GM21619 (cell line): ENCODE data around the gene ROBO1.

ENCODE experiments used
- ATAC-seq: cut with Tn5 transposase; IDR thresholded peaks from one replicate; pipeline ENCODE4 v1.9.1; 2021; ENCODE audit not compliant: unreplicated experiment

The ROBO1 gene

DNA sequence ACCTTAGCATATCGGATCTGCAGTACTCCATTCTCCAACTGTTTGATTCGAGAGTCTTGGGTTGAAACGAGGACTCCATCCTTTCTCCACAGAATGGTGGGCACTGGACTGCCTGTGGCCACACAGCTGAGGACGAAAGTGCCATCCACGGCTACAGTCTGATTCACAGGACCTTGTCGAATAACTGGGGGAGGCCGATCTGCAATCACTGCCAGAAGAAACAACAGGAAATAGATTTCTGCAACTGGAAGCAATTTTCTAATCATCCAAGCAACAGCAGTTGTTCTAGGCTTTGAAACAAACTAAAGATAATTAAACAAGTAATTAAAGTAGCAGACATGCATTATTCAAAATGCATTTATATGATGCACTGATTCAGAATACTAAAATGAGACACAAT, 1097.7 kb downstream of the ROBO1 start:
- ATAC-seq, result no peak

DNA sequence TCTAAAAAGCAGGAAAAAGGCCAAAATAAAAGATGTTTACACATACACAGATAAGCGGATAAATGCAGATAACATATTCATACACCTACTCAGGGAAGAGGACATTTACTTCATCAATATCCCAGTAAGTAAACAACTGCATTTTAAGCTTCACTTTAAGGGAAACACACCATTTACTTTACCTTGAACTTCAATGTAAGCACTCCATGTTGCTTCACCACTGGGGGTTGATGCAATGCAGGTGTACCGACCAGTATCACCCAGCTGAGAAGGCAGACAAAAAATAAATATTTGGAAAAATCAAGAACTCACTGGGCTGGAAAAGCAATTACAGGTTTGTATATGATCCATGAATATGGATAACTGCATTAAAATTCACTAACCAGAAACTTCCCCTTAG, 1099.5 kb downstream of the ROBO1 start:
- ATAC-seq, result no peak

DNA sequence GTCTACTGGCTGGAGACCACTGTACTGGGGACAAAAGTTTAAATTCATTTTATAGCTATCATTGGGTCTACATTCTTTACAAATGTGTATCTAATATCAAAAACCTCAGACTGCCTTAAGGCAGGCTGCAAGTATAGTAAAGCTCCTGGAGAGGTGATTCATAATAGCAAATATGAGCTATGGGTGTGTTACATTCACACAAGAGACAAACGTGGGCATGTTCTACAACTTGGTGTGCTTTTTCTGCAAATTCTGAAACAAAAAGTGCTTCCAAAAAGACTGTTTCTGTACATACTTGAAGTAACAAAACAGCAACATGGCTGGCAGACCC, 1101.4 kb downstream of the ROBO1 start:
- ATAC-seq, result no peak

DNA sequence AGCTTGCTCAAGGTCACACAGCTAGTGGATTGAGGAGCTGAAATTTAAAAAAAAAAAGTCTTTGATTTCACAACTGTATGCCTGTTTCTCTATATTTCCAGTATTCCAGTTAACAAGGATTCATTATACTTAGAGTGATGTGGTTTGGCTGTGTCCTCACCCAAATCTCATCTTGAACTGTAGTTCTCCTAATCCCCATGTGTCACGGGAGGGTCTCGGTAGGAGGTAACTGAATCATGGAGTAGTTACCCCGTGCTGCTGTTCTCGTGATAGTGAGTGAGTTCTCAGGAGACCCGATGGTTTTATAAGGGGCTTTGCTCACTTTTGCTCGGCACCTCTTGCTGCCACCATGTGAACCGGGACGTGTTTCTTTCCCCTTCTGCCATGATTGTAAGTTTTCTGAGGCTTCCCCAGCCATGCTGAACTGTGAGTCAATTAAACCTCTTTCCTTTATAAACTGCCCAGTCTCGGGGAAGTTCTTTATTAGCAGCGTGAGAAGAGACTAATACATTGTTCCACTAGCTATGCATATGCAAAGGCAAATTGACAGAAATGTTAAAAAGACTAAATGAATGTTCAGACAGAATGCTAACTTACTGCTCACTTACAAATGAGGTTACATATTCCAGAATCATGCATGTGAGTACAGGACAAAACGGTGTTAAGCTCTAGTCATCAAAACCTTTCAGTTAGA, 1101.9 kb downstream of the ROBO1 start:
- ATAC-seq, result no peak

DNA sequence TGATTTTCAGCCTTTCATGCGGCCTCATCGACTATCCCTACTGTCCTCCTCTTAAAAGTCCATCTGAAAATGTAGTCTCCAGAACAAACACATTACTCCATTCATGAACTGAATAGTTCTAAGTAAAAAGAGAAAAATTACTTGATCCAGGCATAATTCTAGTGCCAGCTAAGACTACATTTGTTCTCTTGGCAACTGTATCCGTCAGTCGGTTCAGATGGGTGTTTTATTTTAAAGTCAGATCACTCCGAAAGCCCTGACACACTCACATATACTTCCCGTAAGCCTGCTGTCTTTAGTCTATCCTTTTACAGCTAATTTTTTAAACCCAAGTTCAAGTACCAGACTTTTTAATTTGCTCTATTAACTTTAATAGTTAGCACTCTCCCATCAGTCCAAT, 1102.7 kb downstream of the ROBO1 start:
- ATAC-seq, result no peak

DNA sequence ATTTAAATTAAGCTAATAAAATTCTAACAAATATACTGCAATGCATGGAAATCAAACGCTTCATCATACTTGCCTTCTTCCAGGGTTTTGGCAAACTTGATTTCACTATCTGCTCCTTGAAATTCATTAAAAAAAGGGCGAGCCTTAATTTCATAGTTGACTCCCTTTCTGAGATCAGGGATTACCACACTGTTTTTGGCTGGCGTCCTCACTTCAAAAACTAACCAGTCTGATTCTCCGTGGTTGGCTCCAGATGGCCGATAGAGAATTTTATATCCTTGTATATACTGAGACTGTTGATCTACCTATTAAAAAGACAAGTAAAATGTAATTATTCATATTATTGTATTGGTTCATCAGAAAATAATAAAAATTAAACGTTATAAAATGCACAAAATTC, 1106.8 kb downstream of the ROBO1 start:
- no peak for ATAC-seq

DNA sequence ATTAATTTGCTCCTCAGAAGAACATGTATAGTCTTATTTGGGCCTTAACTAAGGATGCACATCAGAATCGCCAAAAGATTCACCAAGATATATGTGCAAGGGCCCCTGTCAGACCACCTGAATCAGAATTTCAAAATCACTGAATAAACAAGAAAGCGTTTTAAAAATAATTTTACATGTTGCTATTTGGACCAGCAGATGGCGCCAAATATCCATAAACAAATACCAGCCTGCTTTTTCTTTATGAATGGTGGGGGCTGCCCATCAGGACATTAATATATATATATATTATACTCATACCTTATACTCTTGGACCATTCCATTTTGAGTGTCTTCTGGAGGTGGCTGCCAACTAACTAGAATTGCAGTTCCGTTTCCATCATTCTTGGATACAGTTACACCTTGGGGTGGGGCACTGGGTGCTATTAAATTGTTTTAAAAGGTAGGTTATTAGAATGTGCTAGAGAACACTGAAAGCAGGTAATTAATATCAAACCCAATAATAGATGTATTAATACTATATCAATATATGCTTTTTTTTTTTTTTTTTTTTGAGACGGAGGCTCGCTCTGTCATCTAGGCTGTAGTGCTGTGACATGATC, 1108.3 kb downstream of the ROBO1 start:
- no peak for ATAC-seq

DNA sequence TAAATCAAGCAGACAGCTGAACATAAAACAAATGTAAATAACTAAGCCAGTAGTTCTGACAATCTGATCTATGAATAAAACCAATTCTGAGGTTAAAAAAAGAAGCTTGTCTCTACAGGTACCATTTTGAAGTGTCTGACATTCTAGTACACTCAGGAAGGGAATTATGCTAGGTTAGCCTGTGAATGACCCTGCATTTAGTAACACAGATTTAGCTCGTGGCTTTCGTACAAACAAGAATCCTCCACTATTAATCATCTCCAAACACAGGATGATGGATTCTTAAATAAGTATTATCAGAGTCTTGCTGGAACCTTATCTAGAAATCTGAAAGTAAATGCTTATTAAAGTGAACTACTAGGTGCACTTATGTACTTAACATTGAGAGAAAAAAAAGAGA, 1120.1 kb downstream of the ROBO1 start:
- ATAC-seq, result no peak

DNA sequence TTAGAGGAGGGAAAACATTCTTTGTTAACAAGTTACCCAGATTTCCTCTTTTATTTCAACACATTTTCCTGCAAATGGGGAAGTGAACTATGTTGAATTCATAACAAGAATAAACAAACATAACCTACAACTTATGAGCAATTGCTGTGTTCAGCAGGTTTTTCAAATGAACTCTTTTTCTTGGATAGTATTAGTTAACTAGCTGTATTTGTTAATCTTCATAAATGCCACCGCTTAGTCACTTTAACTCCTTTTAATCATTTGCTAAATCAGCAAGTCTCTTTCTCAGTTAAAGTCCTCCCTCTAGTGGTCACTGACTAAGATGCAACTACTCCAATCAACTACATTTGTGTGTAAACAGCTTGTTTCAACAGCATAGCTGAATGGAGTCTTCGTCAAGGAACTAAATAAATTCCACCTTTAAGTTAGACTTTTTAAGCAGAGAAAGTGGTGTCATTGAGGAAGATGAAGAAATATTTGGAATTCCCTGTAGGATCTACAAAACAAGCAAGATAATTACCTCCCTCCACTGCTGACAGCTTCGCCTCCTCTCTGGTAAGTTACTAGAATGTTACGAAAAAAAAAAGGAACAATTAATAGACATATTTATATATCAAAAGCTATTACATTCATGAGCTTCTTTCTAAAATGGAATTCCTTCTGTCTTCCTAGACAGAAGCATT, 1122.0 kb downstream of the ROBO1 start:
- ATAC-seq, result peak; percentile 94

DNA sequence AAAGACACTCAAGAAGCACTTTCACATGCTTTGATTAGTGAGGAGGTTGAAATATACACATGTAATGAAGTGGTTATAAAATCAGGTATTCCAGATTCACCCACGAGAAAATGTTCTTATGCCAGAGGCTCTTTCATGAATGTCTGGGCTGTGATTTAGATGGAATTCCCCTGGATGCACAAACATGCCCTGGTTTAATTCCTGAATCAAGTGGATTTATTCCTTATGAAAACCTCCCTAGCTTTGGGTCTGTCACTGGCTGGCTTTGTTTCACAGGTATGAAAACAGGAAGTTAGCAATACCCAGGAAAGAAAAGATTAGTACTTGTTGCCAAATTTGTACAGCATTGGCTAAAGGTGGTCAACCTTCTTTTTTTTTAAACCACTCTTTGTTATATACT, 1123.0 kb downstream of the ROBO1 start:
- no peak for ATAC-seq

DNA sequence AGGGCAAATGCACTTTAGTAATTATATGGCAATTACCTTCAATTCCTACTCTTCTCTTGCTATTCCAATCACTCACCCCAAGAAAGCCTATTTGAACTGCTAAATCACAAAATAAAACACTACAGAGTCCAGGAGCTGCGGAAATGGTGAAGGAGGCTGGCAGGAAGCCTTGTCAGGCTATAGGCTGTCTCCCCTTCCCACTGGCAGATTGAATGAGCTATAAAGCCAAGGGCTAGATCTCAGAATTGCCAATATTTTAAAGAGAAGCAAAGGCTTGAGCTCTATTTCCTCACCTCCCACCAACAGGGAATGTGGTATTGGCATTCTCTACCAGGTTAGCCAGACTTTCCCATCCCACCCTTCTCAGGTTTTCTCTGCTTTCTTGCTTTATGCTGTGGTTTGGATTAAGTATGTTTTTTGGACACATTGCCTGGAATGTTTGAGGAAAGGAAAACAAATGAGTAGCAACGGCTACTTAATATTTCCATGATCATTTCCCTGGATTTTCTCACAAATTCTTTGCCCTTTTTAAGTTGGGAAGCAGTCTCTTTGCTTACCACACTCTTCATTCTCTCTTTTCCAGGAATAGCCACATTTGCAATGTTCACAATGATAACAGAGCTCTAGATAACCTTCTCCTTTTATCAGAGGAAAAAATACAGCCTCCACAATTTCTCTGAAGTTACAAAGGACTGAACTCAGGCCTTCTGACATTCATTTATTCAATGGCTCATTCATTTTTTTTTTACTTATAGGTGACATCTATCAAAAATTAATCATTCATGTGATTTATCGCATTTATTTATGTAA, 1125.4 kb downstream of the ROBO1 start:
- ATAC-seq, result no peak

DNA sequence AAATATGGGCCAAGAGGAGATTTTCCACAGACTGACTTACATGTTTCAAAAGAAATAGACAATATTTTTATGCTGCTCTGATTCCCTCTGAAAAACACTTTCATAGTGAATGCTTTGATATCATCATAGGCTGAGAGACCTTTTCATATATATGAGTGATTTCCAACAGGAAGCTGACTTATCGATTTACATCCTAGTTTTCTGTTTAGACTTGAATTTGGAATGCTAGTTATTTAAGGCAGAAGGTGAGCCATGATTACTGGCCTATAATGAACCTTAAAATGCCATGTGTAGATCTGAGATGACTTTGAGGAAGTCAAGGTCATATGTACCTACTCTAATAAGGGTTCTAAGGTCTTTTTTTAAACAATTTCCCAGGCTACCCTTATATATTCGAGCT, 1126.1 kb downstream of the ROBO1 start:
- ATAC-seq, result no peak

DNA sequence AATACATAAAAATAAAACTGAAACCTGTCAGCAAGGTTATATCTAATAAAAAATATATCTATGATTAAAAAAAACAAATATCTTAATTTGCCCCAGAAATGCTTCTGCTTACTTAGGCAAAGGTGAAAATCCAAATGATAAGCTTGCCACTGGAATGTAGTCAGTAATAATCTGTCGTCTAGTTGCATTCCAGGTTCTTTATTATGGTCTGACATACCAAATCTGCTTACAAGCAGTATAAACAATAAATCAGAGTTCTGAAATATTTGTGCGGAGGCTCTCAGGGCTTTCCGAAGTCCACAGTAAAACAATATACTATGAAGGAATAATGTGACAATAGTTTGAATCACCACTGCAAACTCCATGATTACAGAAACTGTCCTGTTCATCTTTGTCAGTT, 1133.5 kb downstream of the ROBO1 start:
- no peak for ATAC-seq

DNA sequence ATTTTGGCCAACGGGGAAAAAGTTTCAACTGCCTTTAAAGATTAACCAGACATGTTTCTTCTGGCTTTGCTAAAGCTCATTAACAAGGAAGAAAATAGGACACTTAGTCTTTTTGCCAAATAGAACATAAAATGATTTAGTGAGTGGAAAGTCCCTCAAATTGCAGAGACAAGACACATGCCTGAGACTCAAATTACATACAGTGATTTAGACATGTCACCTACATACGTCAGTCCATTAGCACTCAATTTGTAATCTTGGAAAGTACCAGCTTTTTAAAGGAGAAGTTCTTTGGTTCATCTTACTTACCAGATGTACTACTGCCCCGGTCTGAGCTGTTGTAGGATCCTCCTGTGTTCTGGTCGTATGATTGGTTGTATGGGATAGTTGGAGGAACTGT, 1134.2 kb downstream of the ROBO1 start:
- no peak for ATAC-seq

DNA sequence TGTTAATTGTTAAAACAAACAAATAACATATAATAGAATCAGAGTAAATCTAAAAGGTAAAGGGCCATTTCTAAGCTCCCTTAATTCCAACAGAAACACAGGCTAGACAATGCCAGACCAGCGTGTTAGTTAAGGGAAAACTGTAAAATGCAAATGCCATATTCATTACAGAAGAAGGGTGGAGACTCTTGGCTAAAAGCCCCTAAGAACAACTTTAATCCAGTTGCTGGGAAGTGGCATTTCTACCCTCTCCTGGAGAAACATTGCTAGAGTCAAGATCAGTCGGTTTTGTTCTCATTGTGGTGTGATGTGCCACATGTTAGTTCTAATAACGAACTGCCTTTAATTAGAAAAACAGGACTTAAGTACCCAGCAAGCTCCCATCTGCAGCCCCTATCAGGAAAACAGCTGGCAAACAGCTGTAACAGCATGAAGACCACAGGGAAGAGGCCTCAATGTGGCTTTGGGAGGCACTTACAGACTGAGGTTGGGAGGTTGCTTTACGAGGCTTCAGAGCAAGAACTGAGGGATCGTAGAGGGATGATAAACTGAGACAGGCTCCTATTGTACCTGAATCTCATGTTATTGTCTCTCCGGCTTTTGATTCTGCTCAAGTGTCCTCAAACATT, 1134.8 kb downstream of the ROBO1 start:
- no peak for ATAC-seq

DNA sequence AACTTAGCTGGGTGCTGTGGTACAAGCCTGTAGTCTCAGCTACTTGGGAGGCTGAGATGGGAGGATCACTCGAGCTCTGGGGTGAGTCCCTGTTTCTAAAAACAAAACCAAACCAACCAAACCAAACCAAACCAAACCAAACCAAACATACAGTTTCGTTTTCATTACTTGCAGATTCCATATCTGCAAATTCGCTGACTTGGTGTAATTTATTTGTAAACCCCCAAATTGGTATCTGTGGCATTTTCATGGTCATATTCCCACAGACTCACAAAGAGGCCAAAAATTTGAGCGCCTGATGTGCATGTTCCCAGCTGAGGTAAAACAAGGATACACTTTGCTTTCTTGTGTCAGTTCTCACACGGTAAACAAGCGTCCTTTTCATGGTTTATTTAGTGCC, 1138.3 kb downstream of the ROBO1 start:
- ATAC-seq, result no peak

DNA sequence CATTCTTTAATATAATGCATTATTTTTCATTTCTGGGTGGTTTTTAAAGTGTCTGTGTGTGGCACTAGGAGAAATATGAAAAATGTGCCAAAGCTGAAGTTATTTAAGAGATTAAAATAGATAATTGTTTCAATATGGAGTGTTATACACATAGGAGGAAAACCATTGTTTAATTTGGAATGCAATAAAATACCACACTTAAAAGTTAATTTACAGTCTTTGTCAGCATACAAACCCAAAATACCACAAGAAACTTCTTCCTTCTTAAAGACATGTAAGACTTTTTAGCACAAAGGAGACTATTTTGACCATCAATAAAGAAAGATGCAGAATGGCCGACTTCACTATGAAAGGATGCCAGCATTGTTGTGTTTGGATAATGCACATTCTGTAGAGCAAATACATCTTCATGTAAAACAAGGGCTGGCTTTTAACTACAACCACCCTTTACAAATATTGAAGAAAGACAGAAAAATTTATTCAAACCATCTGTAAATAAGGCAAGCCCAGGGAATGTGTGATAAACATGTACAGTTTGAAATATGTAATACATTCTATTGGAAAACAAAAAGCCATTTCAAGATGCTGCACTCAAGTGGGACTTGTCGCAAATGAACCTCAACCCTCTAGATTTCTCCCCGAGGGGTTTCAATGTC, 1146.6 kb downstream of the ROBO1 start:
- no peak for ATAC-seq

DNA sequence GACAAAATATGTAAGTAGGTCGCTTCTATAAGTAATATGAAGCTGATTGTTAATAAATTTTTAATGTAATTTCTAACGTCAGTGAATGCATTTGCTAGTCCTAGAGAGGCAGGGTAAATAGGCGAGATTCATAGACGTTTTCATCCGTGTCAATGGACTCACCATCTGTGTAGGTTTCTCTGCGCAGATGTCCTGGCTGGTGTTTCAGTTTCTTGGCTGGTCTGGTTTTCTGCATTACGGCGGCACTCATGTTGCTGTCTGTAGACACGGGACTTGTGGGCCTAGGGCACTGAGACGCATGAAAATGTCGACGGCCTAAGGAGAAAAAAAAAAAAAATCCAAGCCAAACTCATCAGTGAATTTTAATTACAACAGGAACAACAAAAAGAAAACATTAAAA, 1153.3 kb downstream of the ROBO1 start:
- ATAC-seq, result no peak

DNA sequence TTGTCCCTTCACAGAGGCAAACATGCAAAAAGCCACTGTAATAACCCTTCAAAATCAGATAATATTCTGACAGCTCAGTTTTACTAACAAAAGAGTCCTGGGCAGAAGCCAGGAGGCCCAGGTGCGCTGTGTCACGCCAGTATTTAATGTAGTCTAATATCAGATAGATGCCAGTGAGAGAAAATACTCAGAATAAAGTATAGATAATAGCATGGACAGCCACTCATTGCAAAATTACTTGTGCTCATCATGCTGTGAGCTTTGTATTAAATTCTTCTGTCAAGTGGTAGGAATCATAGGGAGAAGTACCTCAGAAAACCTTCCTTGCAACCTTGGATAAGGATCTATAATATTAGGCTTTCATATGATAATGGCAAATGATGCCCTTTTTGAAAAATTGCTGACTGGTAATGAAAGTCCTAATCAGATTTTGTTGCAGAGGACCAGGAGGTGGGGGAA, 1154.3 kb downstream of the ROBO1 start:
- ATAC-seq, result no peak

DNA sequence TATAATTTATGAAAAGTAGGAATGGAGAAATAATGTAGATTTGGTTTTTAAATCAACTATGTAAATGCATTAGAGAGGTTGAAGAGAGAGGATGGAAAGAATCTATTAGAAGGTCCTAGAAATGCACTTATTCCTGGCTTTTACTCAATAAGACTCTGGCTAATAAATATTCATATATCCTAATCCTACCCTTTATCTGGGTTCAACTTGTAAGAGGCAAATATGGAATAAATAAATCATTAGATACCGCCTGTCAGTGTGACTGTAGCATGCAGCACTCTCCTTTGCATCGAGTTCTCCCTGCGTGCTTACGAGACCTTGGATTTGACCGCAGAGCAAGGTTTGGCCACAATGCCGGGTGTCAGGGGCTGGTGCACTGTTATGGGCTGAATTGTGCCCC, 1156.5 kb downstream of the ROBO1 start:
- no peak for ATAC-seq
